SU-DHL-6 (cell line): ENCODE data around the gene MPZL3.

ENCODE experiments used
- H2AFZ ChIP-seq: fragments of 200-600 bp; sonication (generic); 2 replicates; pipeline ENCODE4 v1.6.1; 2014; ENCODE audit warnings: low read depth, mild to moderate bottlenecking, moderate library complexity, mixed read lengths, antibody characterized with exemption, low read length; ENCODE audit not compliant: severe bottlenecking
- H3F3A ChIP-seq: fragments of 200-600 bp; shearing (Covaris generic); 2 replicates; pipeline ENCODE4 v1.6.0; 2016; ENCODE audit warnings: antibody characterized with exemption, mild to moderate bottlenecking; ENCODE audit not compliant: insufficient read depth
- H3K27ac ChIP-seq: fragments of 200-600 bp; sonication (generic); 2 replicates; pipeline ENCODE4 v1.5.1; 2016; ENCODE audit warnings: low read depth, mild to moderate bottlenecking, low read length, moderate library complexity, mixed read lengths
- H3K27me3 ChIP-seq: fragments of 200-600 bp; sonication (generic), shearing (Covaris generic); 2 replicates; pipeline ENCODE4 v1.6.0; 2014; ENCODE audit warnings: mild to moderate bottlenecking, low read length
- H3K36me3 ChIP-seq: fragments of 200-600 bp; sonication (generic); 2 replicates; pipeline ENCODE4 v1.6.1; 2014; ENCODE audit warnings: mild to moderate bottlenecking, low read length, mixed read lengths
- H3K4me2 ChIP-seq: fragments of 300-600, 200-600 bp; shearing (Covaris generic), sonication (generic); 2 replicates; pipeline ENCODE4 v1.6.0; 2014; ENCODE audit warnings: low read length, low read depth, mild to moderate bottlenecking; ENCODE audit not compliant: poor library complexity, severe bottlenecking
- H3K4me3 ChIP-seq: fragments of 200-600 bp; sonication (generic); 2 replicates; pipeline ENCODE4 v1.5.1; 2014; ENCODE audit warnings: antibody characterized with exemption, low read length, mild to moderate bottlenecking, mixed read lengths; ENCODE audit not compliant: insufficient read depth, poor library complexity, severe bottlenecking
- H3K79me2 ChIP-seq: fragments of 200-600 bp; sonication (generic); 2 replicates; pipeline ENCODE4 v1.6.1; 2014; ENCODE audit warnings: mild to moderate bottlenecking, low read length, moderate library complexity; ENCODE audit not compliant: insufficient read depth
- H3K9ac ChIP-seq: fragments of 200-600 bp; sonication (generic); 2 replicates; pipeline ENCODE4 v1.7.0; 2014; ENCODE audit warnings: mild to moderate bottlenecking, low read length
- H3K9me2 ChIP-seq: fragments of 200-600 bp; sonication (generic); replicated peaks from 2 replicates; pipeline ENCODE4 v1.6.1; 2014; ENCODE audit warnings: low read length; ENCODE audit not compliant: insufficient read depth
- H3K9me3 ChIP-seq: fragments of 200-600 bp; sonication (generic); 2 replicates; pipeline ENCODE4 v1.6.1; 2014; ENCODE audit warnings: low read length, mixed read lengths; ENCODE audit not compliant: insufficient read depth
- H4K20me1 ChIP-seq: fragments of 200-600 bp; sonication (generic); 2 replicates; pipeline ENCODE4 v1.6.1; 2014; ENCODE audit warnings: low read depth, mild to moderate bottlenecking, antibody characterized with exemption, low read length, moderate library complexity, mixed read lengths
- CTCF ChIP-seq: fragments of 200-600 bp; sonication (generic); IDR thresholded peaks from one replicate; pipeline ENCODE4 v1.5.1; 2017; ENCODE audit warnings: antibody characterized with exemption, mild to moderate bottlenecking, low read length, moderate library complexity; ENCODE audit not compliant: insufficient read depth, poor library complexity, severe bottlenecking
- EZH2phosphoT487 ChIP-seq: fragments of 200-600 bp; sonication (generic), shearing (Covaris generic); conservative IDR thresholded peaks from 2 replicates; pipeline ENCODE4 v1.6.1; 2018; ENCODE audit warnings: mild to moderate bottlenecking, antibody characterized with exemption, low read length, moderate library complexity, mixed read lengths

The MPZL3 gene

GRCh38 chr11:118212781-118213191 is 39.4 kb downstream of the MPZL3 start:
- Histone ChIP-seq H3K4me2 (no peak overlapping the region), H3K9ac (no peak overlapping the region), H4K20me1 (no peaks in the 10 kb centered on the region)

GRCh38 chr11:118212131-118212725 is 39.9 kb downstream of the MPZL3 start:
- Histone ChIP-seq H3K27me3 (no peaks in the 10 kb centered on the region), H3K4me2 (no peak overlapping the region), H3K4me3 (no peak overlapping the region), H3K36me3 (no peaks in the 10 kb centered on the region), H3K27ac (no peak overlapping the region), H4K20me1 (no peaks in the 10 kb centered on the region), H3K79me2 (no peaks in the 10 kb centered on the region), H3F3A (no peaks in the 10 kb centered on the region; the same call in 1 of the 2 replicates), H3K9ac (no peak overlapping the region), H3K9me3 (no peaks in the 10 kb centered on the region), H3K9me2 (no peaks in the 10 kb centered on the region), H2AFZ (no peak overlapping the region)
- TF ChIP-seq EZH2phosphoT487 (no peak), CTCF (no peak)

More at GRCh38 chr11:118212781-118213191, 39.4 kb downstream of the MPZL3 start:
- Histone ChIP-seq H3K36me3 (no peaks in the 10 kb centered on the region), H3F3A (no peaks in the 10 kb centered on the region; the same call in 1 of the 2 replicates), H3K27me3 (no peaks in the 10 kb centered on the region), H3K4me3 (no peak overlapping the region), H3K9me2 (no peaks in the 10 kb centered on the region), H3K27ac (no peak overlapping the region), H3K9me3 (no peaks in the 10 kb centered on the region), H3K79me2 (no peaks in the 10 kb centered on the region), H2AFZ (no peak overlapping the region)
- TF ChIP-seq CTCF (no peak), EZH2phosphoT487 (no peak)

- no peaks in the 10 kb centered on the region for H4K20me1 ChIP-seq
- H3K9me3 ChIP-seq, result no peaks in the 10 kb centered on the region
- H3F3A ChIP-seq, result no peaks in the 10 kb centered on the region; the same call in 1 of the 2 replicates
- H2AFZ ChIP-seq, result no peak overlapping the region
- no peak overlapping the region for H3K9ac ChIP-seq
- H3K36me3 ChIP-seq, result no peaks in the 10 kb centered on the region
- H3K4me2 ChIP-seq, result no peak overlapping the region
- no peak overlapping the region for H3K27ac ChIP-seq
- H3K4me3 ChIP-seq, result no peak overlapping the region
- H3K79me2 ChIP-seq, result no peaks in the 10 kb centered on the region
- no peaks in the 10 kb centered on the region for H3K27me3 ChIP-seq
- TF ChIP-seq EZH2phosphoT487 (no peak), CTCF (no peak)
- no peaks in the 10 kb centered on the region for H3K9me2 ChIP-seq
These were observed 41.2 kb downstream of the MPZL3 start for GRCh38 chr11:118211006-118211405.
